GM12878 (cell line): ENCODE measurements around the gene OR5B3.

Experiments
- BCL11A ChIP-seq: IDR thresholded peaks from 2 replicates; pipeline ENCODE4 v1.6.1; 2011; ENCODE audit warnings: low read depth, low read length
- CHD2 ChIP-seq: IDR thresholded peaks from 2 replicates; pipeline ENCODE4 v1.6.1; 2011; ENCODE audit warnings: low read depth, low read length, improper control_type of control experiment, borderline replicate concordance
- CREM ChIP-seq: IDR thresholded peaks from 2 replicates; pipeline ENCODE4 v1.6.1; 2014; ENCODE audit warnings: antibody characterized with exemption, low read depth
- EZH2 ChIP-seq: IDR thresholded peaks from 2 replicates; pipeline ENCODE4 v1.6.1; 2012; ENCODE audit warnings: low read depth, mild to moderate bottlenecking, control low read depth, inconsistent platforms, low read length, borderline replicate concordance; ENCODE audit not compliant: control insufficient read depth
- NR2C2 ChIP-seq: IDR thresholded peaks from 2 replicates; pipeline ENCODE4 v1.6.1; 2011; ENCODE audit warnings: borderline replicate concordance, low read depth; ENCODE audit not compliant: control insufficient read depth, insufficient read length
- PML ChIP-seq: IDR thresholded peaks from 2 replicates; pipeline ENCODE4 v1.6.1; 2012; ENCODE audit warnings: low read length, inconsistent platforms
- POLR2AphosphoS5 ChIP-seq: IDR thresholded peaks from 2 replicates; pipeline ENCODE4 v1.6.1; 2011; ENCODE audit warnings: mild to moderate bottlenecking, low read length, inconsistent platforms
- RAD21 ChIP-seq: IDR thresholded peaks from 2 replicates; pipeline ENCODE4 v1.6.1; 2011; ENCODE audit warnings: mild to moderate bottlenecking, low read depth, low read length, moderate library complexity; ENCODE audit not compliant: insufficient read depth
- ZNF274 ChIP-seq: IDR thresholded peaks from one replicate; pipeline ENCODE4 v1.8.0; 2011; ENCODE audit not compliant: insufficient read length, insufficient read depth
- ZSCAN29 ChIP-seq: fragments of 450-650 bp; IDR thresholded peaks from 2 replicates; pipeline ENCODE4 v1.6.1; 2017; ENCODE audit warnings: mild to moderate bottlenecking, moderate library complexity
- TF ChIP-seq, protein P1 (sequence below), 3 experiments: IDR thresholded peaks in 2 of 3; conservative IDR thresholded peaks in 1 of 3; 2 replicates each; pipeline ENCODE4 v1.5.1; 2011; ENCODE audit warnings: low read depth in 3 of 3, low read length in 3 of 3, mild to moderate bottlenecking in 3 of 3, control low read depth in 2 of 3, moderate library complexity in 2 of 3, inconsistent platforms in 1 of 3, mixed read lengths in 1 of 3; ENCODE audit not compliant: control insufficient read depth in 2 of 3, insufficient read depth in 1 of 3; ENCODE audit errors: extremely low read depth in 1 of 3

DNA sequence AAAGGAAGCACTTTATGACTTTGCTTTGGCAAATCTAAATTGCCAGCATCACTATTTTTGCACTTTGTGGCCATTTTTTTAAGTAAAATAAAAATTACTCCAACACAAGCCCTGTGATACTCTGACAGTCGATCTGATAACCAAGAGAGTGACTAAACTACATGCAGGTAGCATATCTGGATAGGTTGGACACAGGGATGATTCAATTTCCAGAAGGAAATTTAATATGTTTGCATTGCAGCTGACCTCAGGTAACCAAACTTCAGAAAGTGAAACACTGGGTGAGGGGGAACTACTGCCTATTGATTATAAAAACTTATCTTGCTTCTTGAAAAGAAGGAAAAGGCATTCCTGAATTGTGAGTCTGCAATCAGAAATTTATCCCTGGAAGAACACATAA lies 13.9 kb downstream of the OR5B3 start:
- TF ChIP-seq, protein P1, sequence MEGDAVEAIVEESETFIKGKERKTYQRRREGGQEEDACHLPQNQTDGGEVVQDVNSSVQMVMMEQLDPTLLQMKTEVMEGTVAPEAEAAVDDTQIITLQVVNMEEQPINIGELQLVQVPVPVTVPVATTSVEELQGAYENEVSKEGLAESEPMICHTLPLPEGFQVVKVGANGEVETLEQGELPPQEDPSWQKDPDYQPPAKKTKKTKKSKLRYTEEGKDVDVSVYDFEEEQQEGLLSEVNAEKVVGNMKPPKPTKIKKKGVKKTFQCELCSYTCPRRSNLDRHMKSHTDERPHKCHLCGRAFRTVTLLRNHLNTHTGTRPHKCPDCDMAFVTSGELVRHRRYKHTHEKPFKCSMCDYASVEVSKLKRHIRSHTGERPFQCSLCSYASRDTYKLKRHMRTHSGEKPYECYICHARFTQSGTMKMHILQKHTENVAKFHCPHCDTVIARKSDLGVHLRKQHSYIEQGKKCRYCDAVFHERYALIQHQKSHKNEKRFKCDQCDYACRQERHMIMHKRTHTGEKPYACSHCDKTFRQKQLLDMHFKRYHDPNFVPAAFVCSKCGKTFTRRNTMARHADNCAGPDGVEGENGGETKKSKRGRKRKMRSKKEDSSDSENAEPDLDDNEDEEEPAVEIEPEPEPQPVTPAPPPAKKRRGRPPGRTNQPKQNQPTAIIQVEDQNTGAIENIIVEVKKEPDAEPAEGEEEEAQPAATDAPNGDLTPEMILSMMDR (IDR thresholded peaks at IDR 0.05 in 2 of 3, conservative IDR thresholded peaks at IDR 0.05 in 1 of 3; ENCODE audit: control insufficient read depth in 2 of 3, extremely low read depth in 1 of 3, insufficient read depth in 1 of 3, low read depth in 3 of 3, low read length in 3 of 3) = no peak
- TF ChIP-seq NR2C2 (no peak), ZSCAN29 (no peak), RAD21 (no peak), CREM (no peak), PML (no peak), EZH2 (no peak), BCL11A (no peak), POLR2AphosphoS5 (no peak), CHD2 (no peak), ZNF274 (no peak)
